Measurements from ENCODE around the gene PAX2.

Gene PAX2

GRCh38 chr10:100715445-100716385 is 29.7 kb upstream of the PAX2 start:
- Mint-ChIP-seq H3K9me3 (no peaks in the 10 kb centered on the region), H3K27ac (no peak overlapping the region), H3K36me3 (no peaks in the 10 kb centered on the region), H3K4me1 (peaks cover 16% of the 10 kb centered on the region), H3K4me3 (peak overlapping the region; percentile 27)
- no peak for DNase-seq (ENCODE audit: low spot score in 2 of 2)
- ATAC-seq = no peak

- DNase-seq (ENCODE audit: low spot score in 2 of 2) = no peak
- no peak for ATAC-seq
- H3K36me3 Mint-ChIP-seq = no peaks in the 10 kb centered on the region
- no peak overlapping the region for H3K27ac Mint-ChIP-seq
- peaks cover 16% of the 10 kb centered on the region for H3K4me1 Mint-ChIP-seq
- no peak overlapping the region for H3K4me3 Mint-ChIP-seq
- H3K9me3 Mint-ChIP-seq = no peaks in the 10 kb centered on the region
Observed at GRCh38 chr10:100717166-100717565, 28.2 kb upstream of the PAX2 start.

- ATAC-seq (no peak), DNase-seq (ENCODE audit: low spot score in 2 of 2) (no peak)
- H3K9me3 Mint-ChIP-seq = no peaks in the 10 kb centered on the region
- no peak overlapping the region for H3K4me3 Mint-ChIP-seq
- peaks cover 15% of the 10 kb centered on the region for H3K4me1 Mint-ChIP-seq
- H3K36me3 Mint-ChIP-seq = no peaks in the 10 kb centered on the region
- H3K27ac Mint-ChIP-seq = no peak overlapping the region
Observed at GRCh38 chr10:100718197-100718742, 27.1 kb upstream of the PAX2 start.

- Mint-ChIP-seq H3K36me3 (no peaks in the 10 kb centered on the region), H3K27ac (no peak overlapping the region), H3K9me3 (no peaks in the 10 kb centered on the region), H3K4me3 (peak overlapping the region; percentile 15), H3K4me1 (peaks cover 7% of the 10 kb centered on the region)
- DNase-seq (ENCODE audit: low spot score in 2 of 2) = no peak
- no peak for ATAC-seq
Observed at GRCh38 chr10:100723180-100723579, 22.2 kb upstream of the PAX2 start.

GRCh38 chr10:100723770-100724530 is 21.4 kb upstream of the PAX2 start:
- Mint-ChIP-seq H3K27ac (no peak overlapping the region), H3K4me1 (peaks cover 12% of the 10 kb centered on the region), H3K9me3 (no peaks in the 10 kb centered on the region), H3K4me3 (peak overlapping the region; percentile 15), H3K36me3 (no peaks in the 10 kb centered on the region)
- ATAC-seq (no peak), DNase-seq (ENCODE audit: low spot score in 2 of 2) (no peak)

GRCh38 chr10:100724531-100725027 is 20.8 kb upstream of the PAX2 start:
- H3K4me1 Mint-ChIP-seq = peaks cover 18% of the 10 kb centered on the region
- H3K36me3 Mint-ChIP-seq = no peaks in the 10 kb centered on the region
- ATAC-seq (no peak), DNase-seq (ENCODE audit: low spot score in 2 of 2) (no peak)
- no peaks in the 10 kb centered on the region for H3K9me3 Mint-ChIP-seq
- H3K4me3 Mint-ChIP-seq = no peak overlapping the region
- no peak overlapping the region for H3K27ac Mint-ChIP-seq

GRCh38 chr10:100725071-100725471 is 20.3 kb upstream of the PAX2 start:
- H3K27ac Mint-ChIP-seq = no peak overlapping the region
- H3K9me3 Mint-ChIP-seq = no peaks in the 10 kb centered on the region
- H3K4me3 Mint-ChIP-seq = no peak overlapping the region

GRCh38 chr10:100725869-100726426 is 19.4 kb upstream of the PAX2 start:
- Mint-ChIP-seq H3K36me3 (no peaks in the 10 kb centered on the region), H3K27ac (no peak overlapping the region), H3K9me3 (no peaks in the 10 kb centered on the region), H3K4me1 (peaks cover 30% of the 10 kb centered on the region), H3K4me3 (no peak overlapping the region)
- DNase-seq (ENCODE audit: low spot score in 2 of 2) (no peak), ATAC-seq (no peak)

More at GRCh38 chr10:100725071-100725471, 20.3 kb upstream of the PAX2 start:
- DNase-seq (ENCODE audit: low spot score in 2 of 2) (no peak), ATAC-seq (no peak)
- peaks cover 23% of the 10 kb centered on the region for H3K4me1 Mint-ChIP-seq
- H3K36me3 Mint-ChIP-seq = no peaks in the 10 kb centered on the region

- H3K36me3 Mint-ChIP-seq = no peaks in the 10 kb centered on the region
- no peak overlapping the region for H3K4me3 Mint-ChIP-seq
- no peaks in the 10 kb centered on the region for H3K9me3 Mint-ChIP-seq
- ATAC-seq (no peak), DNase-seq (ENCODE audit: low spot score in 2 of 2) (no peak)
- H3K27ac Mint-ChIP-seq = no peak overlapping the region
- H3K4me1 Mint-ChIP-seq = peaks cover 46% of the 10 kb centered on the region
Observed at GRCh38 chr10:100727808-100728207, 17.6 kb upstream of the PAX2 start.

- Mint-ChIP-seq H3K4me3 (peak overlapping the region; percentile 77), H3K27ac (no peak overlapping the region), H3K9me3 (no peaks in the 10 kb centered on the region), H3K4me1 (peaks cover 39% of the 10 kb centered on the region), H3K36me3 (no peaks in the 10 kb centered on the region)
- ATAC-seq (peak; percentile 55), DNase-seq (ENCODE audit: low spot score in 2 of 2) (no peak)
Observed at GRCh38 chr10:100728928-100729861, 16.2 kb upstream of the PAX2 start.

GRCh38 chr10:100729862-100730724 is 15.3 kb upstream of the PAX2 start:
- Mint-ChIP-seq H3K36me3 (no peaks in the 10 kb centered on the region), H3K4me3 (peak overlapping the region; percentile 77), H3K27ac (no peak overlapping the region), H3K9me3 (no peaks in the 10 kb centered on the region), H3K4me1 (peaks cover 48% of the 10 kb centered on the region)
- ATAC-seq (no peak), DNase-seq (ENCODE audit: low spot score in 2 of 2) (no peak)

- Mint-ChIP-seq H3K4me3 (peak overlapping the region; percentile 77), H3K9me3 (no peaks in the 10 kb centered on the region), H3K27ac (no peak overlapping the region), H3K36me3 (no peaks in the 10 kb centered on the region), H3K4me1 (peaks cover 50% of the 10 kb centered on the region)
- ATAC-seq (peak; percentile 69), DNase-seq (ENCODE audit: low spot score in 2 of 2) (no peak)
Observed at GRCh38 chr10:100730725-100731406, 14.5 kb upstream of the PAX2 start.

Data from stimulated activated effector memory CD8-positive, alpha-beta T cell treated with anti-CD3 and anti-CD28 coated beads, Interleukin-12 subunit alpha, Interleukin-12 subunit beta, amount 100 ng/mL, for 72 hours (primary cell).